ENCODE data around the gene MYOM1.
A peak's percentile ranks its signal among the peaks of the same experiment; 100 is the strongest.

MYOM1 gene

DNA sequence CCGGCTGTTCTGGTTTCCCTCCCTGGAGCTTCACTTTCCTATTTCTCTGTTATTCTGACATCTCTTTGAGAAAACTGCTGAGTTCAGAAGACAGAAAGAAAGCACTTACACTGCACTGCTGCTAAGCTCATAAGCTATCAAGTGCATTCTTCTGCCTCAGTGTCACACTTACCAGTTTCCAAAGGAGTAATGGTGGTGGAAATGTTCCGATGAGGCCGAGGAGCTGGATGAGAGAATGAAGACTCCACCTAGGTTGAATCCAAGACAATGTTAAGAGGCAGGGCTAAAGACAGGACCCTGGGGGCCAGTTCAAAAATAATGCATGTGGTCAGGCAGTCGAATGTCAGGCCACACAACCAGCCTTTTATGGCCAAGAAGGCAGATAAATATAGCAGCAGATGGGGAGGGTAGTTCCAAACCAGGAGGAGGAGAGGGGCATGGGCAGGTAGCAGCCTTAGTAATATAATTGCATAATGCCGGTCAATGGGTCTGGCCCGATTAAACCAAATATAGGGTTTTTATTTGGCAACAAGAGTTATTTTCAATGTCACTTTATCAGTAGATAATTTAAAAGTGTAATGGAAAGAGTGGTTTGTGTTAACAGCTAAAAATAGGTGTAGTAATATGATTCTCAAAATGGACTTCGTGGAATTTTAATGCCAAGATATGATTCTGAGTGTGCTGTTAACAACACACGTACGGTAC is at the start of gene MYOM1:
TSS of gene MYOM1 (minus strand) at position 338 of the 705 bp plus-strand sequence. CDS start 4,745 bp downstream, outside the sequence.
- no peak for DNase-seq

DNA sequence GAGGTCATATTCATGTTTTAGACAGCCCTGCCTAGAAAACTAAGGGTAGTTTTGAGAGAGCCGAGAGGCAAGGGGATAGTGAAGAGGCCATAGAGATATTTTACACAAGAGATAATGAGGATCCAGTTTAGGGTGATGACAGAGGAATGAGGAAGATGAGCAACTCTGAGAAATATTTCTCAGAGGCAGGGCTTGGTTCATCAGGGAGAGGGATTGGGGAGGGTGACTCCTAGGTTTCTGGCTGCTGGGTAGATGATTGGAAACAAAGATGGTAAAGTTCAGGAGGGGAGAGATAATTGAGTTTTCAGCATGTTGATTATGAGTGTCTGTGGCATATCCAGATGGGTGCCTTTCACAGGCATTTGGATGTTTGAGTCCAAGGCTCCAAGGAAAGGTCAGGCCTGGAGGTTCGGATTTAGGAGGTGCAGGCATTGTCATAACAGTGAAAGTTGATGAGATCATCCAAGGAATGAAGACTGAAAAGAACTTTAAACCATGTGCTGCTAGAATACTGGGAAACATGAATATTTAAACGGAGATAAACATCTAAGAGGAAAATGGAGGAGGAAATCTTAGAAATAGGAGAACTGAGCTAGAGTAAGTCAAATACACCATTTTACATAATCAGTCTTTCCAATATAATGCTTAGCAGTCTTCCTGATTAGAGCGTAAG is 49.6 kb upstream of the MYOM1 start:
- DNase-seq, result peak; percentile 49 to 62

DNA sequence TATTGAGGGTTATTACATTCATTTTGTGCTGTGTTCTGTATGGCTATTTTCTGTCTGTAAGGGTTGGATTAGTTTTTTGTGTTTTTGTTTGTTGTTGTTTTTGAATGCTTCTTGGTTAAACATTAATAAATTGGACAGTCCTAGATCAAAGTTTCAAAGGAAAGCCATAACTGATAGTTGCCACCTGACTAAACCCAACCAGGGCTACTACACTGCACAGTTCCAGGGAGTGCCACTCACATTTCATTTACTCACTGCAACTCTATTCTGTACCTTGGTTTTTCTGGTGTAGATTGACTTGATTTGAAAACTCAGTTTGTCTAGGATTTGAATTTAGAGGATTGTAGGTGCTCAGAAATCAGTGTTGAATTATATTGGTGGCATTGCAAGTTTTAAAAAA is 48.5 kb upstream of the MYOM1 start:
- DNase-seq, result no peak

DNA sequence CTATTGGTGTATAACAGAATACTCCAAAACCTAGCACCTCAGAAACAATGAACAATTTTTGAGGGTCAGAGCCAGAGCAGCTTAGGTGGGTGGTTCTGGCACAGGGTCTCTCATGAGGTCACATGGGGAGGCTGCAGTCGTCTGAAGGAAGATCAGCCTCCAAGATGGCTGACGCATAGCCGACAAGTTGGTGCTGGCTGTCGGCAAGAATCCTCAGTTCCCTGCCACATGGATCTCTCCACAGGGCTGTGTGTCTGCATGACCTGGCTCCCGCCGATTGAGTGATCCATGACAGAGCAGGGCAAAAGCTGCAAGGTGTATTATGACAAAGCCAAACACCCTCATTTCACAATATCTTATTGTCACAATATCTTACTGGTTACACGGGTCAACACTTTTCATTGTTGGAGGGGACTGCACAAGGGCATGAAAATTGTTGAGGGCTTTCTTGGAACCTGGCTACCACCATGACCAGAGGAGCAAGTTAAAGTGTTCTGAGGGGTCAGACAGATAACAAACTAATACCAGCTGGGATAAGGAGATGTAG is 46.4 kb upstream of the MYOM1 start:
- no peak for DNase-seq

DNA sequence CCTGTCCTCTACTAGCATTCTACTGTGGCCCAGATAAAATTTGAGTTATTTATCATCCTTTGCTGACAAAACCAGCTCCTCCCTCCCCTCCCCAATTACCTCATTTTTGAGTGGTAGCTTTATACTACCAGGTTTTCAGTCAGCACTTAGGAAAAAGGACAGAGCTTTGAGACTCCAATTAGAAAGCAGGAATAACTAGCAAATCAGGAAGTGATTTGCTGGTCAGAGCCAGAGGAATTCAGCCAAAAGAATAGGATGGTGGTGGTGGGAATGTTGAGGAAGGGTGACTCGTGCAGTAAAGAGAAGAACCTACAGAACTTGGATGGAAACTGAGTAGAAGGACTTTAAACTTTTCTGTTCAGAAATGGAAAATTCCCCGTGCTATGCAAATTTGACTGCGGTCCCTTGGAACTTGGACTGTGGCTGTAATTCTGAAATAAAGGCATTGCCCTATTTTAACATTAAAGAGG is 45.8 kb upstream of the MYOM1 start:
- no peak for DNase-seq

DNA sequence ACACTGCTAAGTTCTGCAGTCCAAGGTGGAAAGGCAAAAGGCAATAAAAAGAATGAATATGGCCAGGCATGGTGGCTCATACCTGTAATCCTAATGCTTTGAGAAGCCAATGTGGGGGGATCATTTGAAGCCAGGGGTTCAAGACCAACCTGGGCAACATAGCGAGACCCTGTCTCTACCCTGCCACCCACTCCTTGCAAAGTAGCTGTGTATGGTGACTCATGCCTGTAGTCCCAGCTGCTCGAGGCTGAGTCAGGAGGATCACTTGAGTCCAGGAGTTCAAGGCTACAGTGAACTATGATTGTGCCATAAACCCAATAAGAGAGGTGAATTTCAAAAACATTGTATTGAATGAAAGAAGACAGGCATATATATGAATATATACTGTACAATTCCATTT is 44.6 kb upstream of the MYOM1 start:
- no peak for DNase-seq

DNA sequence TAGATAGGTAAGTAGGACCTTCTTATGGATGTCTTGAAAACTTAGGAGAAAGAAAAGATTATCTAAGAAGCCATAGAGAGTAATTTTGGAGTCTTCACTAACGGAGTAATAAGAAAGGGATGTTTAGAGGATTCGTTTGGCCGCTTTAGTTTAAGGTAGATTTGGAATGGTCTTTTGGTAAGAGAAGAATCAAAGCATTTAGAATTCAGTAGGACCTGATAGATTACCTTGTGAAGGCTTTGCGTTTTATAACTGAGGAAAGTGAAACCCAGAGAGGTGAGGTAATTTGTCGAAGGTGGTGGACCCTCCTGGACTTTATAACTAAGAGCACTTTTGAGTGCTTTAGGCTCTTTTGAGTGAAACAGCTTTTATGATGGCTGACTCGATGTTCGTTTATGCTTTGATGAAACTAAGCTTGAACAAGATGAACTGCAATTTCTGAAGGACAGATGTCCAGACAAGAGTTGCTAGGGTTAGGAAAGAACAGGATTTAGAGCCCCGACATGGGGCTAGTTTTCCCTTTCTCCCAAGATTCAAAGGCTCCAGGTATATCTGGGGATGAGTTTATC is 43.4 kb upstream of the MYOM1 start:
- DNase-seq, result no peak

DNA sequence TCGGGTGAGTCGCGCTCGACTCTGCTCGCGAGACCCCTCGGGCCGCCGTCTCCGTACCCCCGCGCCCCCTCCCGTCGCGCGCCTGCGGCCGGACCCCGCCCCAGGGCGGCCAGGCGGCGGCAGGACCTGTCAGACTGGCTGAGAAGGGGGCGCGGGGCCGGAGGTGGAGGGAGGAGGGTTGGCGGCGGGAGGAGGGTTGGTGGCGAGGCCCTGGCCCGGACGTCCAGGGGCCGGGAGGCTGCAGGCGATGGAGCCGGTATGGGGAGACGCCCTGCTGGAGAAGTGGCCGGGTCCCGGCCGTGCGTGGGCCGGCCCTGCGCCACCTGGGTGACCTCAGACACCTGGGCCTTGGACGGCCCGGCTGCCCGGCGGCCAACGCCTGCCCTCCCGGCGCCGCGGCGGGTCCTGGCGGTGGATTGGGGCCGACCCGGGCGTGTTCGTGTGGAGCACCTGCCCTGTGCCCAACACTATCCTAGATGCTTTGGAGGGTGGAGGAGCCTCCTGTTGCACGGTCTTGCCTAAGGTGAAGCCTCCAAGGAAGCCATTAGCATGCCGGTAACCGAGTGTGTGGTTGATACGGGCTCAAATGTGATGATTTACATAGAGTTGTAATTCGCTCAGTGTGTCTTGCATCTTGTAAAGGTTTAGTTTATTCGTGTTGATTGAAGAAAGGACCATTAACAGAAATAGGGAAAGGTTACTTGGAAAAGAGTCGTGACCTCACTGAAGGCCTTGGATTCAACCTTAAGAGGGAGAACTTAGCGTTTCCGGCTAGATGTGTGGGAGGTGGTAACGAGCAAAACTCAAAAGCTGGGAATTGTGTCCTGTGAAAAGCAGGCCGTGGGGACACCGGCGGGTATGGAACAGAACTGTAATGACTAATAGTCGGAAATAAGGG is 42.7 kb upstream of the MYOM1 start:
- no peak for DNase-seq

DNA sequence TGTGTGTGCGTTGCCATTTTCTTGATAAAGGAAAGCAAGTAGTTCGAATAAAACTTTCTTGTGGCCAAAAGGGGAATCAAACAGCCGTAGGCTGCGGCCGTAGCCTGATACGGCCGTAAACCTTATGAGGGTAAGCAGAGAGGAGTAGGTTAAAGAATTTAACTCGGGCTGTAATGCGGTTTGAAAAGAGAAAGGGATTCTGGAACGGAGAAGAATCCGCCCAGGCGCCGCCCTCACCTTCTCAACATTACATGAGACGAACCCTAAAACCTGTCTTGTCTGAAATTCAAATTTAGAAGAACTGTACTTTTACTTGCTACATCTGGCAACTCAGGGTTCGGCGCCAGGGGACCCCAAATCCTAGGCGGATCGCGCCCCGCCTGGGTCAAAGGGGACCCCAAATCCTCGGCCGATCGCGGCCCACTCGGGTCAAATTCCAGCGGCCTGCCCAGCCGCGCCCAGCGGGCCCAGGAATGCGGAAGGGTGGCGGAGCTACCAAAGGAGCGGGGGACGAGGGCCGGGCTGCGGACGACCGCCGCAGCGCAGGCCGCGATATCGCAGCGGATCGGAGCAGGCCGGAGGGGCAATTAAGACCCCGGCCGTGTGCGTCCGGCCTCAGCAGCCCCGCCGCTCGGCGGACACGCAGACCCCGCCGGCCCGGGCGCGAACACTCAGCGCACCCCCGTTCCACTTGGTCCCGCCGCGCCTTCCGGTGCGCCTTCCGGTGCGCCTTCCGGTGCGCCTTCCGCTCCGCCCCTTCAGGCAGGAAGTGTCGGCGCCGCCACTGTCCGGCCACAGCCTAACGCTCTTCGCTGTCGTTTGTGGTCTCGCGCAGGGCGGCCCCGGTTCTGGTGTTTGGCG is 41.8 kb upstream of the MYOM1 start, which contains the start of gene MYL12B:
TSS of gene MYL12B (plus strand) at position 761 of the 861 bp plus-strand sequence. CDS start 10,766 bp downstream, outside the sequence.
- peak; percentile 72 to 83 for DNase-seq

DNA sequence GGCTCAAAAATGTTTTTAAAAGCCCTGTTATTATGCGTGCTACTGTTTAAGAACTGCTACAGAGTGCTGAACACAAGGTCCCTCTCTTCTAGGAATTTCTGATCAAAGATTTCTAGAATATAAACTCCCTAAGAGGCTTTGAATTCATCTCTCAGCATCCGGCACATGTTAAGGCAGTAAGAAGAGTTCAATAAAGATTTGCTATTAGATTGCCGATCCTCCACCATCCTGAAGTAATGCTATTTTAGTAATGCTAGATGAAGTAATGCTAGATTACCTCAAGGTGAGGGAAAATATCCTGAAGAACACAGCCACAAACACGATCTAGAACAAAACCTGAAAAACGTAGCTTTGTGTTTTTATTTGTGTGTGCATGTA is 41.2 kb upstream of the MYOM1 start:
- DNase-seq, result no peak

DNA sequence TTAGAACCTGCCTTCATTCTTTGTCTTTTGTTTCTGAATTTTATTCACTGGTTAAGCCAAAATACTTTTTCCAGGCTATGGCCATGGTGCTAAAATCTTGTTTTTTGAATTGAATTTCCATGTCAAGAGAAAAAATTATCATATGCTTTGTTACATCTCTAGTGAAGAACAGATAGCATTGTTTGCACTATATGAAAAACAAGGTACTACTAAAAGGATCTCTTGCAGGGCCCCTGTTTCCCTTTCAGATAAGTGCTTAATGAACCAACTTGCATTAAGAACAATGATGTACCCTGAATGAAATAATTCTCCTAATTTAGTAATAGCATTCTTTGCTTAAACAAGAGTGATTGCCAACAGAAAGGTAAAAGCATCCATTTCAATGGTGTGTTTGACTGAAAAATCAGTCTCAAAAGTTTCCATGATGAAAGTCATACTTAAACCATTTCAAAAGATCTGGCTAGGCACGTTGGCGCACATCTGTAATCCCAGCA is 37.9 kb upstream of the MYOM1 start:
- DNase-seq, result no peak

DNA sequence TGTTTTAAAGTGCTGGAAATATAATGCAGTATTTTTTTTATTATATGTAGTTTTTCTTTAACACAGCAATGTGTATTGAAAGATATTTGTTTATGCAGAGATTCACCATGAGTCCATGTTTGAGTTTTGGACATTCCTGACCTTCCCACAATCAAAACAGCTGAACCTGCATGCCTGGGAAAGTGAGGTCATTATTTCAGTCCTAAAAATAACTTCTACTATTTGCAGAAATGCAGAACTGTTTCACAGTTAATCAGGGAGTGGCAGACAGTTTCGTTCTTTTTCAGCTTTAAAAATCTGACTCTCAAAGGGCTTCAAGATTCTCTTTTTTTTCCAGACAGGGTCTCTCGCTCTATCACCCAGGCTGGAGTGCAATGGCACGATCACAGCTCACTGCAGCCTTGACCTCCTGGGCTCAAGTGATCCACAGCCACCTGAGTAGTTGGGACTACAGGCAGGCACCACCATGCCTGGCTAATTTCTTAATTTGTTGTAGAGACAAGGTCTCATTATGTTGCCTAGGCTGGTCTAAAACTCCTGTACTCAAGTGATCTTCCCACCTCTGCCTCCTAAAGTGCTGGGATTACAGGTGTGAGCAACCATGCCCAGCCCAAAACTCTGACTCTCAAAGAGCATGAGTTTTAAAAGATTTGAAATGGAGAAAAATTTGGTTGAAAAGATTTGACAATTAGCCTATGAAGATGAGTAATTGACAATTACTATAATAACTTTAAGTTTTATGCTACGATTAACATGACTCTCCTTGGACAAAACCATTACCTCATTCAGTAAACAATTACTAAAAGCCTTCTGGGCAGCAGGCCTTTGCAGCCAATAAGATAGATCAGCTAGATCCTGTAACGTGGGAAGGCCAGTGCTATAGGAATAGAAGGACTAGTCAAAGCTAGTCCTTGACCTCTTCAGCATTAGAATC is 37.2 kb upstream of the MYOM1 start:
- peak; percentile 55 to 59 for DNase-seq

DNA sequence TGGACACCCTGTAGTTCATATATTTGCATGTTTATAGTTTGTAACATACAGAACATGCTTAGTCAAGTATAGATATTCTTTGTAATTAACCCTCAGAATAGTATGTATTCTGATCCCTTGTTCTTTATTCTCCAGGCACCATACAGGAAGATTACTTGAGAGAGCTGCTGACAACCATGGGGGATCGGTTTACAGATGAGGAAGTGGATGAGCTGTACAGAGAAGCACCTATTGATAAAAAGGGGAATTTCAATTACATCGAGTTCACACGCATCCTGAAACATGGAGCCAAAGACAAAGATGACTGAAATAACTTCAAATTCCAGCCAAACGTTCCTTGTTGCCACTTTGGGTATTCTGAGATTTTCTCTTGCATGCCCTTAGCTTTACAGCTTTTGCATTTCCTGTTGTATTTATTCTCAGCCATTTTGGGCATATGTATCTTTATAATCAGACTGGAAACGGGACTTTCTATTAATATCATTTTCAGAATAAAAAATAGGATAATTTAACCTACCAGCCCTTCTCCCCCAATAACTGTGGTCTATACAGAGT is 35.9 kb upstream of the MYOM1 start:
- no peak for DNase-seq

DNA sequence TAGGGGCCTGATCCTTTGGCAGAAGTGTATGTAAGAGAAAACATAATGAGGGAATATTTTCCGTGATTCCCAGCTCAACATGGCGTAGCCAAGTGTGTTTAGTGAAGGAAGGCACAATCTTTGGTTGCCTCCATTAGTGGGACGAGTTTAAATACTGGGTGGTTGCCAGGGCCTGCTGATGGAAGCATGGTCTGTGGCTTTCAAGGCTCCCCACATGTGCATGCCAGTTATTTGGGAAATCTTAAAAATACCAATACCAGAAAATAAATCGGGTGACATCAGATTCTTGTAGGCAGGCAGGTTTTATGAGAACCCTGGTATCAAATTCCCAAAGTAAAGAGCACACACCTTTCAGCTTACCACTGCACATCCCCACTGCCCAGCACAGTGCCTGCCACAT is 35.0 kb upstream of the MYOM1 start:
- DNase-seq, result no peak

DNA sequence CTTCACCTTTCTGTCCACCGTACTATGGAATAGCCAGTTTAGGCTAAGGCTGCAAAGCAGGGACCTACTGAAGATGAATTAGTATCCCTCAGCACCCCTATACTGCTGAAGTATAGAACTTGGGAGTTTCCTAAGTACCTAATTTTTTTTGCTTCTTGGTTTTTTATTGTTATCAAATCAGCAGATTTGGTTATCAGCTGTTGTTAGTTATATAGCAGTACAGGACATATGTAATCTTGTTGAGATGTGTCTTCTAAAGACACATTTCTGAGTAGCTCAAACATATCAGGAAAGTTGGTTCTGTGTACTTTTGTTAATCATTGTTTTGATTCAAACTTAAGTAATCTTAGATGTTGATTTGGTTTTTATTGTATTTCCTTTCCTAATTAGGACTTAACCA is 33.1 kb upstream of the MYOM1 start:
- DNase-seq, result no peak

DNA sequence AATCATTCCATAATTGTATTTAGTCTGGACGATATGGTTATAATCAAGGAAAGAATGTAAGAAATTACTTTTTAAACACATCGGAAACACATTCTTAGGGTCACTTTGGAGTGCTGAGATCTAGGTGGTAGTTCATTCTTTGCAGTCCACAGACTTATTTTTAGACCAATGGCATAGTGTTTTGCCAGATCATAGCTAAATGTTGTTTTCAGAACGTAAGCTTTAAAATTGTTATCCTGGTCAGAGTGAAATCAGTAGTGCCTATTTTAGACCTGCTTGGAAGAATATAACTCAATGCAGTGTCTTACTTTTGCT is 32.2 kb upstream of the MYOM1 start:
- DNase-seq, result no peak

DNA sequence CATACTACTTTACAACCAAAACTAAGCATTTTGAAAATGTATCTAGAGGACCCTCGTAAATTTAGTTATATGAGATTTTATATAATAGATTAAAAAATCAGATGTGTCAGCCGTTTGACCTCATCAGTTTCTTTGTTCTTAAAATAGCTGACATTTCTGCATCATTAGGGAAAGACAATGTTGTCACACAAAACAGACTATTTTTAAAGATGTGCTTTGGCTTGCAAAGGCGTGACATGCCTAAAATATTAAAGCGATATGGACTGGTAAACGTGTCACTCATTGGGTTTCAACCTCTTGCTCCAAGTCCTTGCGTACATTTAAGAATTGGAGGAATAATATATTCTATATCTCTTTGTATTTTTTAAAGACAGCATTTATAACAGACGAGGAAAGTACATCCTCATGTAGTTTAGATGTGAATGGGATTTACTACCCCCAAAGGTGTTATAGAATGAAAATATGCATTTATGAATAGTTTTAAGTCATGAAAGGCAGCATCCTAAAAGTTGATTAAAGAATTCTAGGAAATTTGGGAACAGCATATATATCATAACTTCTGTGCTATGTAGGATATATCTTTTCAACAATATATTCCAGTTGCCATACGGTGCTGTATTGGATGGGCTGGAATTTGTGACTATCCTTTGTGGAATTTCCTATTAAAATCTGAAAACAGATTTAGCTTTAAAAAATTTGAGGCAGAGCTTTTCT is 31.6 kb upstream of the MYOM1 start:
- DNase-seq, result no peak

DNA sequence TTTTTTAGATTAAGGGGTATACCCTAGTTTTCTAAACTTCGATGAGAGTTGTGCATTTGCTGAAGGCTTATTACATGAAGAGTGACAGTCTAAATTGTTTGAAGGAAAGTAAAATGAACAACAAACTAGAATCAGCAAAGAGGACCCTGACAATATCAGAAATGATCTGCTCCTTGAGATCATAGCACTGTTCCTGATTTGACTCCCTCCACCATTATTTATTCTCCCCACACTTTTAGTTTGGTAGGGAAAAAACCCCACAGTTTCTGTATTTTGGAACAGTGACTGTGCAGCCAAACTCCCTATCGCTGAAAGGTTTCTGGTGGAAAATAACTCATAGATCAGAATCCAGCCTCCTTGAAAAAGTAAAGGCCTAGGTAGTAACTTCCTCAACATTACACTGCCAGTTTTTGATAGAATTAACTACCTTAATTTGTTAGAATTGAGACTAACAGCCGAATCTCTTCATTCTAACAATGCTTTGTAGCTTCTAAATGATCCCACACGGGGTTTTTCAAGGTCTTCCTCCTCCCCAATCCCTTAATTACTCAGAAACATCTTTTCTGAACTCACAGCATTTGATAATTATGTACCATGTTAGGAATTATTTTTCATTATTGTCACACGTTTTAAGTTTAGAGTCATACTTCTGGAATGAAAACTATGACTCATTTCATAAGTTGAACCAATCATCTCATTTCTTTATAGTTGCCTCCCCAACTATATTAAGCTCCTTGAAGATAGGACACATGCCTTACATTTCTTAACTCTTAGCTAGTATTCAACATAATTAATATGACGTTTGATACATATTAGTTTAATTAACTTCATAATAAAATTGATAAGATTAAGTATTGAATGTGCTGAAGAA is 30.7 kb upstream of the MYOM1 start:
- no peak for DNase-seq
